HCT116 (cell line): Measurements from ENCODE around the gene RFTN1. TPM values are rescaled to one million over a fixed set of nuclear protein-coding genes. Genes with fewer than 3 reads are reported as not detected.

Experiments used
- ATAC-seq: fragments of 200-7000 bp; cut with Tn5 transposase; 2 replicates; pipeline ENCODE4 v1.9.1; 2020; ENCODE audit warnings: mild to moderate bottlenecking, moderate library complexity
- BruUV-seq: library from RNA; stranded (reverse); fragments of 400-500 nt; replicated peaks from 2 replicates; lab custom pipeline; 2021; lab: Mats Ljungman, UMichigan
- CTCF ChIA-PET: fragments of 300-600 bp; sonication (Branson Sonifier 250); formaldehyde crosslinking; loops from one replicate; lab custom pipeline; 2021; ENCODE audit warnings: antibody characterized with exemption; lab: Charles Lee
- POLR2A ChIA-PET: fragments of 300-600, 350-600 bp; sonication (Branson Sonifier 250); formaldehyde crosslinking; loops from one replicate; lab custom pipeline; 2021; ENCODE audit warnings: antibody characterized with exemption; lab: Charles Lee
- RAD21 ChIA-PET, 2 experiments: fragments of 300-600 bp; sonication (Branson Sonifier 250); formaldehyde crosslinking; loops; one replicate each; lab custom pipeline; 2023; ENCODE audit warnings: low total read pairs in 2 of 2; ENCODE audit not compliant: uncharacterized antibody in 2 of 2, unreplicated experiment in 2 of 2, low non-redundant PET in 1 of 2; lab: Charles Lee
- DNase-seq: peaks from one replicate; pipeline ENCODE4 v3.0.0-alpha.2; 2010; ENCODE audit warnings: low read depth, low spot score
- H2AFZ ChIP-seq: fragments of 200-600 bp; shearing (Covaris generic), sonication (generic); 2 replicates; pipeline ENCODE4 v1.6.1; 2017; ENCODE audit warnings: low read depth, mixed run types, mixed read lengths, antibody characterized with exemption, low read length; ENCODE audit not compliant: poor library complexity, severe bottlenecking
- H3K27ac ChIP-seq: 2 replicates; pipeline ENCODE4 v1.5.1; 2012; ENCODE audit warnings: low read depth, low read length
- H3K27me3 ChIP-seq: fragments of 200-600 bp; sonication (generic); 2 replicates; pipeline ENCODE4 v1.6.1; 2016; ENCODE audit warnings: mixed run types, low read length, mixed read lengths; ENCODE audit not compliant: insufficient read depth
- H3K36me3 ChIP-seq, 2 experiments: fragments of 200-500 bp in 1 of 2; fragments of 200-600 bp in 1 of 2; sonication (Bioruptor generic) in 1 of 2; sonication (generic) in 1 of 2; 2 replicates each; pipeline versions ENCODE4 v1.5.1 to v1.6.1; 2014 to 2016; ENCODE audit warnings: low read length in 2 of 2, inconsistent platforms in 1 of 2, mixed read lengths in 1 of 2, mixed run types in 1 of 2; ENCODE audit not compliant: insufficient read depth in 2 of 2, control insufficient read depth in 1 of 2
- H3K4me1 ChIP-seq, 2 experiments: fragments of 200-600 bp in 1 of 2; sonication (generic) in 1 of 2; 2 replicates each; pipeline versions ENCODE4 v1.5.1 to v1.6.1; 2012 to 2017; ENCODE audit warnings: low read length in 2 of 2, inconsistent platforms in 1 of 2, mild to moderate bottlenecking in 1 of 2, mixed read lengths in 1 of 2, mixed run types in 1 of 2, moderate library complexity in 1 of 2; ENCODE audit not compliant: insufficient read depth in 2 of 2, control insufficient read depth in 1 of 2
- H3K4me2 ChIP-seq: fragments of 200-600 bp; sonication (generic); 2 replicates; pipeline ENCODE4 v1.6.1; 2017; ENCODE audit warnings: mixed run types, low read length, mixed read lengths
- H3K4me3 ChIP-seq, 2 experiments: fragments of 200-600 bp in 1 of 2; sonication (generic) in 1 of 2; replicated peaks in 1 of 2; 2 replicates each; pipeline ENCODE4 v1.5.1; 2011 to 2016; ENCODE audit warnings: low read length in 2 of 2, control low read depth in 1 of 2, low read depth in 1 of 2, mild to moderate bottlenecking in 1 of 2, mixed read lengths in 1 of 2, mixed run types in 1 of 2
- H3K79me2 ChIP-seq: fragments of 200-600 bp; sonication (generic); 2 replicates; pipeline ENCODE4 v1.6.1; 2017; ENCODE audit warnings: mild to moderate bottlenecking, mixed run types, low read length, moderate library complexity, mixed read lengths; ENCODE audit not compliant: insufficient read depth
- H3K9ac ChIP-seq: fragments of 200-600 bp; sonication (generic); 2 replicates; pipeline ENCODE4 v1.6.1; 2016; ENCODE audit warnings: low read length, mixed read lengths
- H3K9me2 ChIP-seq: fragments of 200-600 bp; sonication (generic), shearing (Covaris generic); 2 replicates; pipeline ENCODE4 v1.6.1; 2017; ENCODE audit warnings: mixed run types, mild to moderate bottlenecking, moderate library complexity; ENCODE audit not compliant: insufficient read depth
- H3K9me3 ChIP-seq, 2 experiments: fragments of 200-500 bp in 1 of 2; fragments of 200-600 bp in 1 of 2; sonication (Bioruptor generic) in 1 of 2; sonication (generic) in 1 of 2; 2 replicates each; pipeline ENCODE4 v1.6.1; 2014 to 2017; ENCODE audit warnings: low read length in 2 of 2, mixed read lengths in 2 of 2, inconsistent platforms in 1 of 2, low read depth in 1 of 2, mild to moderate bottlenecking in 1 of 2, mixed run types in 1 of 2, moderate library complexity in 1 of 2; ENCODE audit not compliant: control insufficient read depth in 1 of 2, insufficient read depth in 1 of 2
- H4K20me1 ChIP-seq: fragments of 200-600 bp; sonication (generic), shearing (Covaris generic); 2 replicates; pipeline ENCODE4 v1.6.1; 2017; ENCODE audit warnings: mixed run types, mild to moderate bottlenecking, moderate library complexity; ENCODE audit not compliant: insufficient read depth
- EZH2phosphoT487 ChIP-seq: fragments of 200-600 bp; IDR thresholded peaks from 2 replicates; pipeline ENCODE4 v1.6.1; 2018; ENCODE audit warnings: antibody characterized with exemption, borderline replicate concordance
- RAD21 ChIP-seq: IDR thresholded peaks from 2 replicates; pipeline ENCODE4 v1.6.1; 2012; ENCODE audit warnings: low read depth, mild to moderate bottlenecking
- SP1 ChIP-seq: IDR thresholded peaks from 2 replicates; pipeline ENCODE4 v1.6.1; 2012; ENCODE audit warnings: low read depth
- ZFX ChIP-seq: fragments of 450-650 bp; IDR thresholded peaks from 2 replicates; pipeline ENCODE4 v1.6.1; 2017
- intact Hi-C: fragments of 100-400 bp; cut with micrococcal nuclease; formaldehyde crosslinking; loops from 2 replicates; pipeline ENCODE4 v1.10.0; 2022
- total RNA-seq: library from RNA; stranded (reverse); gene quantifications from one replicate; pipeline ENCODE4 v1.2.1, GENCODE V29; 2021; ENCODE audit not compliant: unreplicated experiment
- TF ChIP-seq, protein P1 (sequence below), 3 experiments: fragments of 200-600 bp in 1 of 3; sonication (generic) in 1 of 3; IDR thresholded peaks in 2 of 3; conservative IDR thresholded peaks in 1 of 3; 2 replicates each; pipeline ENCODE4 v1.5.1; 2012 to 2017; ENCODE audit warnings: low read depth in 2 of 3, low read length in 2 of 3, antibody characterized with exemption in 1 of 3, borderline replicate concordance in 1 of 3, control low read depth in 1 of 3, mild to moderate bottlenecking in 1 of 3, mixed read lengths in 1 of 3, mixed run types in 1 of 3, moderate library complexity in 1 of 3; ENCODE audit not compliant: insufficient read depth in 1 of 3

RFTN1 gene
- total RNA-seq, 1 experiment from 2014 or later: 3.9 TPM

- TF ChIP-seq, protein P1, sequence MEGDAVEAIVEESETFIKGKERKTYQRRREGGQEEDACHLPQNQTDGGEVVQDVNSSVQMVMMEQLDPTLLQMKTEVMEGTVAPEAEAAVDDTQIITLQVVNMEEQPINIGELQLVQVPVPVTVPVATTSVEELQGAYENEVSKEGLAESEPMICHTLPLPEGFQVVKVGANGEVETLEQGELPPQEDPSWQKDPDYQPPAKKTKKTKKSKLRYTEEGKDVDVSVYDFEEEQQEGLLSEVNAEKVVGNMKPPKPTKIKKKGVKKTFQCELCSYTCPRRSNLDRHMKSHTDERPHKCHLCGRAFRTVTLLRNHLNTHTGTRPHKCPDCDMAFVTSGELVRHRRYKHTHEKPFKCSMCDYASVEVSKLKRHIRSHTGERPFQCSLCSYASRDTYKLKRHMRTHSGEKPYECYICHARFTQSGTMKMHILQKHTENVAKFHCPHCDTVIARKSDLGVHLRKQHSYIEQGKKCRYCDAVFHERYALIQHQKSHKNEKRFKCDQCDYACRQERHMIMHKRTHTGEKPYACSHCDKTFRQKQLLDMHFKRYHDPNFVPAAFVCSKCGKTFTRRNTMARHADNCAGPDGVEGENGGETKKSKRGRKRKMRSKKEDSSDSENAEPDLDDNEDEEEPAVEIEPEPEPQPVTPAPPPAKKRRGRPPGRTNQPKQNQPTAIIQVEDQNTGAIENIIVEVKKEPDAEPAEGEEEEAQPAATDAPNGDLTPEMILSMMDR (IDR thresholded peaks at IDR 0.05 in 2 of 3, conservative IDR thresholded peaks at IDR 0.05 in 1 of 3; ENCODE audit: borderline replicate concordance in 1 of 3, insufficient read depth in 1 of 3, low read depth in 2 of 3, low read length in 2 of 3): no peak
- TF ChIP-seq ZFX: no peak
- no peak for TF ChIP-seq EZH2phosphoT487
These were observed 911 bp downstream of the RFTN1 start (continued) for GRCh38 chr3:16512435-16513140.

GRCh38 chr3:16511681-16512434 lies 1.6 kb downstream of the RFTN1 start:
- no peak overlapping the region for H3K27ac ChIP-seq
- no TSS peak for BruUV-seq
- peaks cover 0 to 12% of the 10 kb centered on the region in 2 experiments; a peak in 2 of 4 replicates for H3K4me1 ChIP-seq
- intact Hi-C loops: no loop called here
- no peak overlapping the region for H2AFZ ChIP-seq
- DNase-seq: no peak
- no peaks in the 10 kb centered on the region for H3K36me3 ChIP-seq
- no peaks in the 10 kb centered on the region for H3K9me3 ChIP-seq
- no peaks in the 10 kb centered on the region for H3K79me2 ChIP-seq
- no peak overlapping the region for H3K9ac ChIP-seq
- no peak for ATAC-seq
- no peak overlapping the region for H3K4me3 ChIP-seq
- ChIA-PET POLR2A (no interaction called here), CTCF (interaction anchor here (1.0 kb wide), 1 partner anchor 221 kb away, joined by 3 read pairs; no protein-coding TSS in a partner anchor), RAD21 (no interaction called here)
- no peaks in the 10 kb centered on the region for H3K9me2 ChIP-seq
- H3K4me2 ChIP-seq: no peak overlapping the region
- no peaks in the 10 kb centered on the region for H4K20me1 ChIP-seq
- TF ChIP-seq SP1 (no peak), RAD21 (0 out of 2 replicates have a peak, but pooled peaks have one; percentile 3)
- 0 out of 2 replicates have a peak, but pooled peaks cover 9% of the 10 kb centered on the region for H3K27me3 ChIP-seq
